H1 (cell line): Measurements from ENCODE around the gene GABRD. TPM values are rescaled to one million over a fixed set of nuclear protein-coding genes. Genes with fewer than 3 reads are reported as not detected.

Experiments used
- CTCF ChIA-PET: fragments of 300-600 bp; sonication (Branson Sonifier 250); formaldehyde crosslinking; loops from one replicate; lab custom pipeline; 2021; ENCODE audit not compliant: partially characterized antibody; lab: Charles Lee
- POLR2A ChIA-PET: fragments of 300-600 bp; sonication (Branson Sonifier 250); formaldehyde crosslinking; loops from one replicate; lab custom pipeline; 2021; ENCODE audit warnings: inconsistent platforms; ENCODE audit not compliant: partially characterized antibody; lab: Charles Lee
- DNase-seq, 2 experiments: peaks; one replicate each; pipeline versions ENCODE4 v3.0.0 to v3.0.0-alpha.2; 2010 to 2022; ENCODE audit warnings: low spot score in 2 of 2, low read depth in 1 of 2, mixed read lengths in 1 of 2
- FAIRE-seq: peaks from 2 replicates; lab custom pipeline; 2011; peaks lifted over from hg19 to GRCh38; lab: Jason Lieb, UNC
- H2AFZ ChIP-seq: 2 replicates; pipeline ENCODE4 v1.8.1; 2012; ENCODE audit warnings: low read length, inconsistent platforms
- H2AK5ac ChIP-seq: 2 replicates; pipeline ENCODE4 v1.6.1; 2013; ENCODE audit warnings: low read depth, low read length
- H2BK120ac ChIP-seq: replicated peaks from 2 replicates; pipeline ENCODE3; 2013; ENCODE audit warnings: low read depth, low read length, inconsistent platforms
- H2BK12ac ChIP-seq: 2 replicates; pipeline ENCODE4 v1.6.1; 2013; ENCODE audit warnings: low read depth, low read length
- H2BK15ac ChIP-seq: 2 replicates; pipeline ENCODE4 v1.6.1; 2013; ENCODE audit warnings: low read length
- H2BK20ac ChIP-seq: 2 replicates; pipeline ENCODE4 v1.6.1; 2013; ENCODE audit warnings: low read length
- H2BK5ac ChIP-seq: 2 replicates; pipeline ENCODE4 v1.6.1; 2013; ENCODE audit warnings: low read depth, low read length
- H3K14ac ChIP-seq: 2 replicates; pipeline ENCODE4 v1.6.1; 2013; ENCODE audit warnings: inconsistent platforms; ENCODE audit not compliant: insufficient read length
- H3K18ac ChIP-seq: 2 replicates; pipeline ENCODE4 v1.6.1; 2013; ENCODE audit warnings: low read length; ENCODE audit errors: extremely low read depth
- H3K23ac ChIP-seq: 2 replicates; pipeline ENCODE4 v1.6.1; 2013; ENCODE audit warnings: inconsistent platforms; ENCODE audit not compliant: insufficient read length
- H3K23me2 ChIP-seq: 2 replicates; pipeline ENCODE4 v1.6.1; 2013; ENCODE audit warnings: low read depth, low read length
- H3K27ac ChIP-seq: 2 replicates; pipeline ENCODE4 v1.6.1; 2011; ENCODE audit warnings: low read depth, low read length, inconsistent platforms
- H3K27me3 ChIP-seq, 4 experiments: replicated peaks in 1 of 4; 1 replicate in 1 of 4; 2 replicates in 3 of 4; pipeline versions ENCODE4 v1.6.1 to v1.8.1; 2011 to 2013; ENCODE audit warnings: low read length in 3 of 4, mild to moderate bottlenecking in 3 of 4, inconsistent platforms in 2 of 4, mixed read lengths in 2 of 4, moderate library complexity in 1 of 4; ENCODE audit not compliant: control insufficient read depth in 3 of 4, insufficient read depth in 3 of 4; ENCODE audit errors: extremely low read depth in 1 of 4
- H3K36me3 ChIP-seq, 4 experiments: 2 replicates each; pipeline versions ENCODE4 v1.6.1 to v1.8.1; 2011 to 2013; ENCODE audit warnings: mild to moderate bottlenecking in 4 of 4, low read length in 3 of 4, moderate library complexity in 2 of 4, control low read depth in 1 of 4, inconsistent platforms in 1 of 4; ENCODE audit not compliant: insufficient read depth in 4 of 4, control insufficient read depth in 2 of 4
- H3K4ac ChIP-seq: replicated peaks from 2 replicates; pipeline ENCODE3; 2013; ENCODE audit warnings: low read length, low read depth, mixed read lengths, inconsistent platforms; ENCODE audit not compliant: insufficient read length
- H3K4me1 ChIP-seq, 4 experiments: replicated peaks in 1 of 4; 1 replicate in 1 of 4; 2 replicates in 3 of 4; pipeline versions ENCODE4 v1.6.1 to v1.8.1; 2011 to 2013; ENCODE audit warnings: low read length in 3 of 4, inconsistent platforms in 2 of 4, mixed read lengths in 1 of 4; ENCODE audit not compliant: insufficient read depth in 4 of 4, control insufficient read depth in 3 of 4
- H3K4me2 ChIP-seq, 2 experiments: 2 replicates each; pipeline versions ENCODE4 v1.6.1 to v1.8.1; 2011 to 2013; ENCODE audit warnings: low read depth in 2 of 2, low read length in 2 of 2, control low read depth in 1 of 2, inconsistent platforms in 1 of 2, mild to moderate bottlenecking in 1 of 2; ENCODE audit not compliant: insufficient read depth in 1 of 2
- H3K4me3 ChIP-seq, 4 experiments: fragments of 200-600, 300-600 bp in 1 of 4; sonication (generic), shearing (Covaris generic), sonication (Bioruptor Twin) in 1 of 4; 2 replicates each; pipeline versions ENCODE4 v1.5.1 to v1.8.1; 2011 to 2016; ENCODE audit warnings: low read length in 4 of 4, low read depth in 3 of 4, control low read depth in 2 of 4, inconsistent platforms in 2 of 4, mild to moderate bottlenecking in 2 of 4, mixed read lengths in 1 of 4, moderate library complexity in 1 of 4; ENCODE audit not compliant: insufficient read depth in 2 of 4; ENCODE audit errors: extremely low read depth in 1 of 4
- H3K56ac ChIP-seq: replicated peaks from 2 replicates; pipeline ENCODE3; 2013; ENCODE audit warnings: low read depth, mild to moderate bottlenecking, mixed read lengths, low read length, inconsistent platforms; ENCODE audit not compliant: insufficient read length
- H3K79me1 ChIP-seq: 2 replicates; pipeline ENCODE4 v1.6.1; 2013; ENCODE audit warnings: low read depth, low read length, control low read depth
- H3K79me2 ChIP-seq, 2 experiments: 2 replicates each; pipeline versions ENCODE4 v1.6.1 to v1.8.1; 2012 to 2013; ENCODE audit warnings: low read length in 2 of 2, mild to moderate bottlenecking in 2 of 2, inconsistent platforms in 1 of 2; ENCODE audit not compliant: insufficient read depth in 2 of 2, control insufficient read depth in 1 of 2
- H3K9ac ChIP-seq, 4 experiments: replicated peaks in 1 of 4; 1 replicate in 1 of 4; 2 replicates in 3 of 4; pipeline versions ENCODE4 v1.6.1 to v1.8.1; 2011 to 2013; ENCODE audit warnings: low read depth in 3 of 4, low read length in 3 of 4, control low read depth in 2 of 4, mild to moderate bottlenecking in 2 of 4, moderate library complexity in 2 of 4, inconsistent platforms in 1 of 4; ENCODE audit errors: extremely low read depth in 1 of 4
- H3K9me3 ChIP-seq, 2 experiments: 2 replicates each; pipeline versions ENCODE4 v1.6.1 to v1.8.1; 2012 to 2013; ENCODE audit warnings: mild to moderate bottlenecking in 2 of 2, moderate library complexity in 2 of 2, control low read depth in 1 of 2, inconsistent platforms in 1 of 2, low read depth in 1 of 2, low read length in 1 of 2, mixed read lengths in 1 of 2; ENCODE audit not compliant: insufficient read depth in 2 of 2
- H4K20me1 ChIP-seq, 2 experiments: replicated peaks in 1 of 2; 2 replicates each; pipeline versions ENCODE3 to v1.8.1; 2011 to 2013; ENCODE audit warnings: inconsistent platforms in 2 of 2, low read length in 2 of 2, mild to moderate bottlenecking in 1 of 2; ENCODE audit not compliant: insufficient read depth in 2 of 2, control insufficient read depth in 1 of 2
- H4K5ac ChIP-seq: 2 replicates; pipeline ENCODE4 v1.6.1; 2013; ENCODE audit warnings: low read length, low read depth, mixed read lengths, inconsistent platforms; ENCODE audit not compliant: insufficient read length
- H4K8ac ChIP-seq: 2 replicates; pipeline ENCODE4 v1.8.0; 2013; ENCODE audit warnings: mild to moderate bottlenecking, moderate library complexity, low read length, inconsistent platforms; ENCODE audit not compliant: insufficient read depth; ENCODE audit errors: extremely low read depth
- H4K91ac ChIP-seq: replicated peaks from 2 replicates; pipeline ENCODE3; 2013; ENCODE audit warnings: low read length, mixed read lengths, inconsistent platforms; ENCODE audit not compliant: insufficient read length
- E2F6 ChIP-seq: IDR thresholded peaks from 2 replicates; pipeline ENCODE4 v1.6.1; 2012; ENCODE audit warnings: inconsistent platforms
- EP300 ChIP-seq, 2 experiments: IDR thresholded peaks; 1 replicate in 1 of 2; 2 replicates in 1 of 2; pipeline ENCODE4 v1.6.1; 2011 to 2012; ENCODE audit warnings: low read depth in 2 of 2, low read length in 2 of 2, mild to moderate bottlenecking in 2 of 2, borderline replicate concordance in 1 of 2, inconsistent platforms in 1 of 2, moderate library complexity in 1 of 2
- FOSL1 ChIP-seq: IDR thresholded peaks from 2 replicates; pipeline ENCODE4 v1.6.1; 2011; ENCODE audit warnings: mild to moderate bottlenecking, low read depth, low read length, moderate library complexity; ENCODE audit not compliant: insufficient read depth
- GABPA ChIP-seq: IDR thresholded peaks from 2 replicates; pipeline ENCODE4 v1.6.1; 2011; ENCODE audit warnings: mild to moderate bottlenecking, low read length, moderate library complexity, borderline replicate concordance; ENCODE audit not compliant: insufficient read depth
- SIX5 ChIP-seq: IDR thresholded peaks from 2 replicates; pipeline ENCODE4 v1.6.1; 2011; ENCODE audit warnings: mild to moderate bottlenecking, low read depth, low read length
- SP4 ChIP-seq: IDR thresholded peaks from 2 replicates; pipeline ENCODE4 v1.6.1; 2012; ENCODE audit warnings: low read length, inconsistent platforms
- TAF1 ChIP-seq: IDR thresholded peaks from 2 replicates; pipeline ENCODE4 v1.6.1; 2011; ENCODE audit warnings: mild to moderate bottlenecking, low read depth, low read length
- WGBS, 2 experiments: shearing (Covaris generic) in 1 of 2; methylation state at CpG; one replicate each; pipeline versions ENCODE4 v1.1.6 to v1.1.7; 2013 to 2015; ENCODE audit warnings: low lambda C conversion rate in 2 of 2, mixed read lengths in 2 of 2, inconsistent platforms in 1 of 2, low coverage in 1 of 2, missing lambda C conversion rate in 1 of 2; ENCODE audit not compliant: insufficient replicate concordance in 2 of 2, insufficient coverage in 1 of 2, insufficient read length in 1 of 2; ENCODE audit errors: extremely low coverage in 1 of 2, missing lambda C conversion rate in 1 of 2; 5-methylcytosine and 5-hydroxymethylcytosine counted together
- polyA plus RNA-seq, 7 experiments: library from polyadenylated mRNA; depleted of rRNA in 3 of 7; stranded (reverse) in 5 of 7; unstranded in 2 of 7; fragments of >200 nt in 5 of 7; fragments of 200-250 nt in 2 of 7; gene quantifications; 1 replicate in 5 of 7; 2 replicates in 1 of 7; 4 replicates in 1 of 7; pipeline versions ENCODE4 v1.2.1 to v1.2.3, GENCODE V29; 2011 to 2013; ENCODE audit warnings: missing spikeins in 2 of 7, mixed read lengths in 2 of 7
- total RNA-seq: library from RNA; stranded (reverse); fragmentation: NEBNext Ultra II Directional; extraction: Animal tissue kit (Norgen Biotek cat#: 25700); gene quantifications from 2 replicates; pipeline ENCODE4 v1.2.1, GENCODE V29; 2021

Gene GABRD
- total and polyA plus RNA-seq, 2 of the 8 experiments (the other 6 are each of a cell fraction or from before 2014, with no cell fraction given) = 1.8 to 3.0 TPM

GRCh38 chr1:1987142-1987510 is 32.0 kb upstream of the GABRD start:
- Histone ChIP-seq H2BK120ac (no peak overlapping the region), H3K4me2 (no peak overlapping the region), H2BK20ac (no peak overlapping the region), H2AK5ac (no peak overlapping the region), H3K4ac (no peak overlapping the region), H3K4me1 (peaks cover 0 to 3% (median 0%) of the 10 kb centered on the region in 4 experiments; a peak in 2 of 7 replicates), H3K36me3 (no peaks in the 10 kb centered on the region), H3K79me2 (no peaks in the 10 kb centered on the region), H4K5ac (no peak overlapping the region), H4K8ac (no peak overlapping the region), H3K27ac (no peak overlapping the region), H3K23me2 (no peaks in the 10 kb centered on the region), H2BK5ac (no peak overlapping the region), H3K14ac (no peak overlapping the region), H4K91ac (no peak overlapping the region), H3K9me3 (no peaks in the 10 kb centered on the region), H3K79me1 (no peaks in the 10 kb centered on the region), H2BK12ac (no peak overlapping the region), H2AFZ (no peak overlapping the region), H3K4me3 (no peak overlapping the region), H3K9ac (no peak overlapping the region), H2BK15ac (no peak overlapping the region), H3K27me3 (no peaks in the 10 kb centered on the region), H4K20me1 (no peaks in the 10 kb centered on the region), H3K18ac (no peak overlapping the region; the same call in 1 of the 2 replicates), H3K23ac (no peak overlapping the region), H3K56ac (no peak overlapping the region)
- ChIA-PET CTCF (interaction anchor here (0.6 to 3.1 kb wide), 9 partner anchors 17 to 189 kb away, joined by 3 to 14 read pairs (median 4); no protein-coding TSS in a partner anchor), POLR2A (interaction anchor here (1.5 kb wide), 1 partner anchor 57 kb away, joined by 4 read pairs; no protein-coding TSS in a partner anchor)
- FAIRE-seq (no peak), DNase-seq (no peak)
- WGBS, 2 experiments = 90% methylated on average over 13 of the region's 13 CpGs; no CpG with 5 or more reads in 1 of the 2 experiments
- TF ChIP-seq SIX5 (no peak), EP300 (IDR thresholded peaks at IDR 0.05; ENCODE audit: borderline replicate concordance in 1 of 2, low read depth in 2 of 2, low read length in 2 of 2) (no peak), SP4 (no peak), E2F6 (no peak; the same call in 1 of the 2 replicates), GABPA (no peak), FOSL1 (no peak), TAF1 (no peak)
